HG03378 (cell line): Measurements from ENCODE around the gene SIPA1L3.

Experiments used
- ATAC-seq: cut with Tn5 transposase; IDR thresholded peaks from one replicate; pipeline ENCODE4 v1.9.1; 2021; ENCODE audit warnings: mild to moderate bottlenecking, moderate library complexity; ENCODE audit not compliant: unreplicated experiment

The SIPA1L3 gene

GRCh38 chr19:38251564-38252051 lies 344.6 kb downstream of the SIPA1L3 start:
- ATAC-seq, result no peak

- ATAC-seq, result no peak
Measured at GRCh38 chr19:38252385-38252784, 345.4 kb downstream of the SIPA1L3 start.

- no peak for ATAC-seq
Measured at GRCh38 chr19:38252941-38253691, 346.1 kb downstream of the SIPA1L3 start.

- ATAC-seq, result no peak
Measured at GRCh38 chr19:38253788-38254187, 346.8 kb downstream of the SIPA1L3 start.

GRCh38 chr19:38255383-38256014 lies 348.5 kb downstream of the SIPA1L3 start:
- ATAC-seq, result no peak
